ENCODE measurements around the gene SLCO1B3.

DNA sequence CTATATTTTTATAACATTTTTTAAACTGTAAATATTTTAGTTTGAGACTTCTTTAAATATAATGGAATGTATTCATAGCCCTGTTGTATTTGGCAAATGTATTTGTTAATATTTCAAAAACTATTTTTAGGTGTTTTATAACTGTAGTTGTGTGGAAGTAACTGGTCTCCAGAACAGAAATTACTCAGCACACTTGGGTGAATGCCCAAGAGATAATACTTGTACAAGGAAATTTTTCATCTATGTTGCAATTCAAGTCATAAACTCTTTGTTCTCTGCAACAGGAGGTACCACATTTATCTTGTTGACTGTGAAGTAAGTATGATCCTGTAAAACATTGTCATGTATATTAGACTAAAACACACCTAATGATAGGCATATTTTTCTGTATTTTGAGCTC lies 72.8 kb downstream of the SLCO1B3 start:
- TF ChIP-seq, protein P1, sequence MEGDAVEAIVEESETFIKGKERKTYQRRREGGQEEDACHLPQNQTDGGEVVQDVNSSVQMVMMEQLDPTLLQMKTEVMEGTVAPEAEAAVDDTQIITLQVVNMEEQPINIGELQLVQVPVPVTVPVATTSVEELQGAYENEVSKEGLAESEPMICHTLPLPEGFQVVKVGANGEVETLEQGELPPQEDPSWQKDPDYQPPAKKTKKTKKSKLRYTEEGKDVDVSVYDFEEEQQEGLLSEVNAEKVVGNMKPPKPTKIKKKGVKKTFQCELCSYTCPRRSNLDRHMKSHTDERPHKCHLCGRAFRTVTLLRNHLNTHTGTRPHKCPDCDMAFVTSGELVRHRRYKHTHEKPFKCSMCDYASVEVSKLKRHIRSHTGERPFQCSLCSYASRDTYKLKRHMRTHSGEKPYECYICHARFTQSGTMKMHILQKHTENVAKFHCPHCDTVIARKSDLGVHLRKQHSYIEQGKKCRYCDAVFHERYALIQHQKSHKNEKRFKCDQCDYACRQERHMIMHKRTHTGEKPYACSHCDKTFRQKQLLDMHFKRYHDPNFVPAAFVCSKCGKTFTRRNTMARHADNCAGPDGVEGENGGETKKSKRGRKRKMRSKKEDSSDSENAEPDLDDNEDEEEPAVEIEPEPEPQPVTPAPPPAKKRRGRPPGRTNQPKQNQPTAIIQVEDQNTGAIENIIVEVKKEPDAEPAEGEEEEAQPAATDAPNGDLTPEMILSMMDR (IDR thresholded peaks at IDR 0.05; ENCODE audit: low read depth, low read length, poor library complexity, severe bottlenecking), result no peak
- no peak for TF ChIP-seq EZH2phosphoT487 (IDR thresholded peaks at IDR 0.05; ENCODE audit: borderline replicate concordance, low read length)
